Mucosa of stomach (tissue), 1 donor: ENCODE data around the gene OR5B12.
"Not testable (repeated sequence)": the region's sequence is repeated elsewhere in the genome, so short reads cannot be mapped to it uniquely, and the experiment has no call there.

Experiments used
- H3K27me3 ChIP-seq: one replicate; pipeline ENCODE4 v1.7.0; 2013; ENCODE audit warnings: mild to moderate bottlenecking, low read length; ENCODE audit not compliant: control insufficient read depth, insufficient read depth
- H3K36me3 ChIP-seq: one replicate; pipeline ENCODE4 v1.7.0; 2013; ENCODE audit warnings: low read length; ENCODE audit not compliant: control insufficient read depth, insufficient read depth
- H3K4me1 ChIP-seq: one replicate; pipeline ENCODE4 v1.7.0; 2013; ENCODE audit warnings: mild to moderate bottlenecking, low read length; ENCODE audit not compliant: control insufficient read depth, insufficient read depth
- H3K4me3 ChIP-seq: one replicate; pipeline ENCODE4 v1.7.0; 2013; ENCODE audit warnings: low read length
- H3K9ac ChIP-seq: one replicate; pipeline ENCODE4 v1.7.0; 2013; ENCODE audit warnings: mild to moderate bottlenecking, low read length, moderate library complexity
- H3K9me3 ChIP-seq: one replicate; pipeline ENCODE4 v1.7.0; 2013; ENCODE audit warnings: mild to moderate bottlenecking, low read length, moderate library complexity; ENCODE audit not compliant: control insufficient read depth
- donor health status: Pancreatic carcinoma.

OR5B12 gene

DNA sequence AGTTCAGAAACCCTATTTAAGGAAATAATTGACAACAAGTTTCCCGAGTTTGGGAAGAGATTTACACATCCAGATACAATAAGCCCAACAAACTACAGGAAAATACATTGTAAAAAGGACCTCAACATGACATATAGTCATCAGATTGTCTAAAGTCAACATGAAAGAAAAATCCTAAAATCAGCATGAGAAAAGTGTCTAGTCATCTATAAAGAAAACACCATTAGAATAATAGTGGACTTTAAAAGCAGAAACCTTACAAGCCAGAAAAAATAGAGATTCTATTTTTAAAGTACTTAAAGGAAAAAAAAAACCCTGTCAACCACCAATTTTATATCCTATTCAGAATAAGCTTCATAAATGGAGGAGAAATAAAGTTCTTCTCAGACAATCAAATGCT lies 12.8 kb downstream of the OR5B12 start:
- Histone ChIP-seq H3K4me1 (no peaks in the 10 kb centered on the region), H3K9me3 (no peaks in the 10 kb centered on the region), H3K4me3 (no peak overlapping the region), H3K36me3 (no peaks in the 10 kb centered on the region), H3K27me3 (no peaks in the 10 kb centered on the region), H3K9ac (no peak overlapping the region)

DNA sequence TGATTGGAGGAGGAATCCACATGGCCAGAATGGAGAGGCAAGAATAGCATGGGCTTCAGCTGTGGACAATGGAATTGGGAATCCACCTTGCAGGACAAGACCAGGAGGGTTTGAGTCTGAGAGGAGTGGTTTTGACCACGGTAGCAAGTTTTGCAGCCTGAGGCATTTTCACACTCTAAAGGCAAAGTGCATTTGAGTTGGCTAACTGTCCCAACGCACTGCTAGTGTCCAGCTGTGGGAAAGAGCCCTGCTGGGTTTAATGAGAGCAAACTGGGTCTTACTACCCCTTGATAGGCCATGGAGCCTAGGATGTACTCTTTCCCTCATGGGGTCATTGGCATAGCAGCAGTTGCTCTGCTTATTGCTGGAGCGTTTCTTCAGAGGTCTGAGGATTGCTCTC lies 14.0 kb downstream of the OR5B12 start, which contains the start of gene OR5B2:
Gene OR5B2, minus strand, starts transcription at position 101 of the 400 bp plus-strand sequence. CDS start 4,860 bp downstream, outside the sequence.
- Histone ChIP-seq H3K9ac (no peak within 1 kb of the TSS), H3K9me3 (no peaks in the 10 kb centered on the region), H3K27me3 (no peaks in the 10 kb centered on the region), H3K36me3 (no peaks in the 10 kb centered on the region), H3K4me3 (no peak within 1 kb of the TSS), H3K4me1 (no peaks in the 10 kb centered on the region)

DNA sequence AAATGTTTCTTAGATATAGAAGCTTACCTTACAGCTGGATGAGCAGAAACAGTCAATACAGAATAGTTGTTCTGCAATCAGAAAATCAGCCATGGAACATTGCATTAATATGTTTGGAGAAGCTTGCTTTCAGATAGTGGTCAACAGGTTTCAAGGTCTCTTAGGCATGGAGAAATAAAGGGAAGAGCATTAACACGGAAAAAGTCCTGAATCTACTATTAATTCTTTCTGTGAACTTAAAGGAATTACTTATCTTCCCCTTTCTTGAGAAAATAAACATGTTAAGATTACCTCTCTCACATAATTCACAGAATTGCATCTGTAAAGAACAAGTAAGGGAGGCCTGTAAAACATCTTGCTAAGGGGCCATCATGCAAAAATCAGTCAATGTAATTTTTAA lies 35.3 kb downstream of the OR5B12 start, which contains the start of gene OR5B3:
Gene OR5B3, minus strand, starts transcription at position 101 of the 400 bp plus-strand sequence. CDS start 3,465 bp downstream, outside the sequence.
- H3K36me3 ChIP-seq = no peaks in the 10 kb centered on the region
- no peaks in the 10 kb centered on the region for H3K27me3 ChIP-seq
- H3K4me1 ChIP-seq = no peaks in the 10 kb centered on the region
- no peak within 1 kb of the TSS for H3K4me3 ChIP-seq
- H3K9ac ChIP-seq = no peak within 1 kb of the TSS
- no peaks in the 10 kb centered on the region for H3K9me3 ChIP-seq

DNA sequence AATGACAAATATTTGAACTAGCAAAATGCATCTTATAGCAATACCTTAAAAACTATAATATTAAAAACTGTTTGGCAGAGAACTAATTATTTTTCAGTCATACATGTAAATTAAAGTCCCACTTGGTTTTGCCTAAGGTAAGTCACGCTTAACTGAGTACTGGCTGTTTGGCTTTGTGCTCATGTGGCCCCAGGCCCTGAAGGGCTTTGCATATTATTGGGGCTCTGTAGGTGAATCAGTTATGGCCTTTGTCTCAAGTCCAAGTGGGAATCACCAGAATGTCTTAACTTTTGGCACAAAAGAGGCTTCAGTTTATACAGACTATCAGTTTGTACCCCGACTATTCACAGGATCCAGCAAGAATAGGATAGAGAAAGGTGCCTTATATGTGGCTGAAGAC lies 42.4 kb downstream of the OR5B12 start:
- H3K9me3 ChIP-seq, H3K9ac ChIP-seq, H3K36me3 ChIP-seq, H3K4me1 ChIP-seq, H3K4me3 ChIP-seq, H3K27me3 ChIP-seq: not testable (repeated sequence)

DNA sequence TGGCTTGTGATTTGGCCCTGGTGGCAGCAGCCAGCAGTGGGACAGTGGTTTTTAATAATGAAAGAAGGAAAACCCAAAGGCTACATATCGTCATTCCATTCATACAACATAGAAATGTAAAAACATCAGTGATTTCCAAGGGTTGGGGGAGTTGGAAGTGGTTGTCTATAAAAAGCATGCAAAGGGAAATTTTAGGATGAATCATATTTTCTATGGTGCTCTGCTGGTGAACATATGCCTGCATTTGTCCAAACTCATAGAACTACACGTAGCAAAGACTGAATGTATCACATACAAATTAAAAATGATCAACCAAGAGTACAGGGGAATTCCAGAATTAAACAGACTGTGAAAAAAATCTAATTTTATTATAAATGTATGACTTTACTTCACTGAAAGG lies 46.5 kb downstream of the OR5B12 start:
- H3K9me3 ChIP-seq = no peaks in the 10 kb centered on the region
- no peaks in the 10 kb centered on the region for H3K36me3 ChIP-seq
- no peaks in the 10 kb centered on the region for H3K27me3 ChIP-seq
- H3K9ac ChIP-seq = no peak overlapping the region
- no peaks in the 10 kb centered on the region for H3K4me1 ChIP-seq
- H3K4me3 ChIP-seq = no peak overlapping the region

- no peaks in the 10 kb centered on the region for H3K36me3 ChIP-seq
- H3K4me3 ChIP-seq = no peak overlapping the region
- H3K9ac ChIP-seq = no peak overlapping the region
- no peaks in the 10 kb centered on the region for H3K27me3 ChIP-seq
- no peaks in the 10 kb centered on the region for H3K4me1 ChIP-seq
- H3K9me3 ChIP-seq = no peaks in the 10 kb centered on the region
Observed at GRCh38 chr11:58394195-58394594, 47.8 kb downstream of the OR5B12 start.

- H3K4me1 ChIP-seq = no peaks in the 10 kb centered on the region
- no peaks in the 10 kb centered on the region for H3K9me3 ChIP-seq
- no peak overlapping the region for H3K9ac ChIP-seq
- H3K4me3 ChIP-seq = no peak overlapping the region
- no peaks in the 10 kb centered on the region for H3K27me3 ChIP-seq
- no peaks in the 10 kb centered on the region for H3K36me3 ChIP-seq
Observed at GRCh38 chr11:58392746-58393145, 49.3 kb downstream of the OR5B12 start.

GRCh38 chr11:58391879-58392278 lies 50.2 kb downstream of the OR5B12 start:
- Histone ChIP-seq H3K4me1 (no peaks in the 10 kb centered on the region), H3K4me3 (no peak overlapping the region), H3K36me3 (no peaks in the 10 kb centered on the region), H3K27me3 (no peaks in the 10 kb centered on the region), H3K9ac (no peak overlapping the region), H3K9me3 (no peaks in the 10 kb centered on the region)

DNA sequence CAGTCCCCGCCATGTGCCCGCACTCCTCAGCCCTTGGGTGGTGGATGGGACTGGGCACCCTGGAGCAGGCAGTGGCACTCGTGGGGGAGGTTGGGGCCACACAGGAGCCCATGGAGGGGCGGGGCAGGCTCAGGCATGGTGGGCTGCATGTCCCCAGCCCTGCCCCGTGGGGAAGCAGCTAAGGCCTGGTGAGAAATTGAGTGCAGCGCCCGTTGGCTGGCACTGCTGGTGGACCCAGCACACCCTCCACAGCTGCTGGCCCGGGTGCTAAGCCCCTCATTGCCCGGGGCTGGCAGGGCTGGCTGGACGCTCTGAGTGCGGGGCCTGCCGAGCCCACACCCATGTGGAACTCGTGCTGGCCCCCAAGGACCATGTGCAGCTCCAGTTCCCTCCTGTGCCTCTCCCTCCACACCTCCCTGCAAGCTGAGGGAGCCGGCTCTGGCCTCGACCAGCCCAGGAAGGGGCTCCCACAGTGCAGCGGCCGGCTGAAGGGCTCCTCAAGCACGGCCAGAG lies 51.4 kb downstream of the OR5B12 start:
- no peaks in the 10 kb centered on the region for H3K9me3 ChIP-seq
- no peak overlapping the region for H3K9ac ChIP-seq
- H3K27me3 ChIP-seq = no peaks in the 10 kb centered on the region
- no peak overlapping the region for H3K4me3 ChIP-seq
- H3K36me3 ChIP-seq = no peaks in the 10 kb centered on the region
- no peaks in the 10 kb centered on the region for H3K4me1 ChIP-seq
